ENCODE data around the gene BBX.
"Not testable (repeated sequence)": the region's sequence is repeated elsewhere in the genome, so short reads cannot be mapped to it uniquely, and the experiment has no call there.

Gene BBX

DNA sequence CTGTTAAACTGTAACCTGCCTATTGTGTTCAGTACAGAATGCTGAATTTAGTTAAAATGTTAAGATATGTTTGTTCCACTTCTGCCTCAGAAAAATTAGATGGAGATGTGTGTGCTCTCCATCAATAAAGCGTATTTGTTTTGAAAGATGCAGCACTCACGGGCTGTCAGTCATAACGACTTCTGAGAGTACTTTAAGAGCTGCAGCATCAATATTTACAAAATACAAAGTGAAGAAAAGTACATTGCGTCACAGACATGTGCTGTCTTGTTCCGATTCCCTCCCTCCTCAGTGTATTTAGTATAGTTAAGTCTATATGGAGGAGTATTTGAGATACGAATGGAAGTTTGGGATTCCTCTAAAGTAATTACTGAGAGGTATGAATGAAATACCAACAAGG lies 166.6 kb downstream of the BBX start:
- DNase-seq, result no peak

DNA sequence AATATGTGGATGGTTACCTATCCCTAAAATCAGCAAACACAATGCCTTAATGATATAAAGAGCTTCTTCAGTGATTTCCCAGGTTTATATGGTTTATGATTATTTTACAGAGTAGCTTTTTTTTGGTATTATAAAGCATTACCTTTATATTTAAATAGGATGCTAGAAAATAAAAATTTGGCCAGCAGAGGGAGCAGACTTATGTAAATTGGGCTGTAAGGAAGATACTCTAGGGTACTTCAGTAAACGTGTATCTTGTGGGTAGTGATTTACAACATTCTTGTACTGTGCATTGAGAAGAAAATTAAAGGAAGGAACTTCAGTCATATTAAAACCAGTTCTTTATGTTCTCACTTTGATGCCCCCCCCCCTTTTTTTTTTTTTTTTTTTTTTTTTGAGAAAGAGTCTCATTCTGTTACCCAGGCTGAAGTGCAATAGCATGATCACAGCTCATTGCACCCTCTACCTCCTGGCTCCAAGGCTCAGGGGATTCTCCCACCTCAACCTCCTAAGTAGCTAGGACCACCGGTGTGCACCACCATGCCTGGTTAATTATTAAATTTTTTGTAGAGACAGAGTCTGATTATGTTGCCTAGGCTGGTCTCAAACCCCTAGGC lies 167.9 kb downstream of the BBX start:
- DNase-seq, result no peak

GRCh38 chr3:107691984-107692383 lies 169.2 kb downstream of the BBX start:
- DNase-seq, result not testable (repeated sequence)

DNA sequence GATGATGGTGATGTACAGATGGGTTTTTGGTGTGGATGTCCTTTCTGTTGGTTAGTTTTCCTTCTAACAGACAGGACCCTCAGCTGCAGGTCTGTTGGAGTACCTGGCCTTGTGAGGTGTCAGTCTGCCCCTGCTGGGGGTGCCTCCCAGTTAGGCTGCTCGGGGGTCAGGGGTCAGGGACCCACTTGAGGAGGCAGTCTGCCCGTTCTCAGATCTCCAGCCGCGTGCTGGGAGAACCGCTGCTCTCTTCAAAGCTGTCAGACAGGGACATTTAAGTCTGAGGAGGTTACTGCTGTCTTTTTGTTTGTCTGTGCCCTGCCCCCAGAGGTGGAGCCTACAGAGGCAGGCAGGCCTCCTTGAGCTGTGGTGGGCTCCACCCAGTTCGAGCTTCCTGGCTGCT lies 174.6 kb downstream of the BBX start:
- DNase-seq, result not testable (repeated sequence)

DNA sequence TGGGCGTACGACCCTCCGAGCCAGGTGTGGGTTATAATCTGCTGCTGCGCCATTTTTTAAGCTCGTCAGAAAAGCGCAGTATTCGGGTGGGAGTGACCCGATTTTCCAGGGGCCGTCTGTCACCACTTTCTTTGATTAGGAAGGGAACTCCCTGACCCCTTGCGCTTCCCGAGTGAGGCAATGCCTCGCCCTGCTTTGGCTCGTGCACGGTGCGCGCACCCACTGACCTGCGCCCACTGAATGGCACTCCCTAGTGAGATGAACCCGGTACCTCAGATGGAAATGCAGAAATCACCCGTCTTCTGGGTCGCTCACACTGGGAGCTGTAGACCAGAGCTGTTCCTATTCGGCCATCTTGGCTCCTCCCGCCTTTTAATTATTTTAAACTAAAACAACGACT lies 175.1 kb downstream of the BBX start:
- not testable (repeated sequence) for DNase-seq

DNA sequence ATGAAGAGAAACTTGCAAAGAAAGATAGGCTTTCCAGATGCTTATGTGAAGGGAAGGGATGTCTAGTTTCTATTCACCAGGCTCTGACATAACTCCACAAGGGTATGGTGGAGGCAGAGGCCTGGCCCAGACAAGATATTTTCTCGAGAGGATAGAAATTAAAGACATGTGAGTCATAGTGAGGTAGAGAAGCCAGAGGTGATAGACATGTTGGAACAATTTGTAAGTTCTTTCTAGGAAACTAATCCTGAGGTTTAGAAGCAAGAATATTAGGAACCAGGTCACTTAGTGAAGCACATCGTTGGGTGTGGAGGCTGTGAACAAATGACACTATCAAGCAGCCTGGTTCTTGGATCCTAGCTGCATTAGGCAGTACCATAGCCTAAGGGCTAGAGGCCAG lies 176.9 kb downstream of the BBX start:
- DNase-seq, result no peak

GRCh38 chr3:107701299-107701698 lies 178.5 kb downstream of the BBX start:
- no peak for DNase-seq

GRCh38 chr3:107704477-107704876 lies 181.7 kb downstream of the BBX start:
- DNase-seq, result no peak

DNA sequence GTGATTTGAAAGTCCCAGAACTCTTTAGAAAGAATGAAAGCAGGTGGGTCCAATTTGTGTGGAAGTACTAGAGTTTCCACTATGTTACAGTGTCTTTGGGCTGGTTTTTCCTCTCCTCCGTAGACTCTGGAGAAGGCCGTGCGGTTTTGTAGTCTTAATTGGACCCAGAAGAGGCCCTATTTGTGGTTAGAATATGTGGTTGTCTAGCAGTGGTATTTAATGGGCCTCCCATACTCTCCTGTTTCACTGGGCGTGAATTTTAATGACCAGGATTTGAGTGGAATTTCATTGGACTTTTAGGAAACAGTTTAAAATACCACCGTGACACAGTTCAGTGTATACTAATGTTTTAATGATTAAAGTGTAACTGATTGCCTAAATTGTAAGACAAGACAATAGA lies 182.3 kb downstream of the BBX start:
- no peak for DNase-seq

DNA sequence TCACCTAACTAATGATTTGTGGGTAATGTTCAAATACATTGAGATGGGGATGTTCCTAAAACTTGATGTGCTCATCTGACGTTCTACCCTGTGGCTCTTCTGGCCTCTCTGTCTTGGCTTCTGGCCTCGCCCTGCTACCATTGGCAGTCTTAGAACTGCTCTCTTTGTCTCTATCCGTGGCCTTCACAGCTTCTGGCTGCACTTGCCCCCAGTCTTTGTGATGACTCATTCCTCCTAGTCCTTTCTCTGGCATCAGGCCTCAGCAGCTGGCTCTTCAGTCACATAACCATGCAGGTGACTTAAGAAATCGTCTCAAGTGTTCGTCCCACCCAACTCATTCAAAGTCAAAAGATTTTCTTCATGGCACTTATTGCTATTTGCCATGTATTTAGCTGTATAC lies 188.1 kb downstream of the BBX start:
- DNase-seq, result no peak

- no peak for DNase-seq
Measured at GRCh38 chr3:107716734-107717133, 194.0 kb downstream of the BBX start.

- DNase-seq, result no peak
Measured at GRCh38 chr3:107718547-107718946, 195.8 kb downstream of the BBX start.

DNA sequence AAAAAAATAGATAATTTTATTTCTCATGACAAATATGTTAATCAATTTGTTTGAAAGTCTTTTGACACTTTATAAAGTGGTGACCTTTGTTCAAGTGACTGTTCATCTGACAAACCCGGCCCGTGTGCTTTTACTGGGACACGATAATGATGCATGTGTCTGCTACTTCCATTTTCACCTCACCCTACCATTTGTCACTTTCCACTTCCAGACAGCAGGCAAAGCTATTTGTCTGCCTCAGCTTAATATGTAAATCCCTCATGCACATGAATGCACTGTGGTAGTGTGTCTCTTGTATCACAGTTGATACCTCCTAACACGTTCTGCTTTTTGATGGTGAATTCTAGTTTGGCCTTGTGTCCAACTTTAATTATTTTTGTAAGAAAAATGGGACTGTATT lies 204.3 kb downstream of the BBX start:
- DNase-seq, result no peak

GRCh38 chr3:107729686-107730085 lies 206.9 kb downstream of the BBX start:
- DNase-seq, result no peak

DNA sequence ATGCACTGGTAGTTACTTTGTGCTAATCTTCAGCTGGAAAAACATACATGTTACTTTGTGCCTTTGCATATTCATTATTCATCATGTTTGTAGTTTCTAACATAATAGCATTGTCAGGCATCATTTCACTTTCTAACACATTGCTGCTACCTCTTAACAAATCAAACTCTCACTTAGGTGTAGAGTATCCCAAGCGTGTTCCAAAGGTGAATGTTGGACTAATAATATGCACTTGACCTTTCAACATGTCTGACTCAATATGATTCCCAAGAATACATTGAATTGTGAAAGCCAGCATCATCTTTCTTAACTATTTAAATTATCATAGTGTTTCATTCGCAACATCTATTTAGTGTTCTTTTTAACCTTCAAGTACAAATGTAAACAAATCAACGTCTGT lies 211.6 kb downstream of the BBX start:
- DNase-seq, result no peak

- no peak for DNase-seq
Measured at GRCh38 chr3:107737914-107738313, 215.2 kb downstream of the BBX start.

DNA sequence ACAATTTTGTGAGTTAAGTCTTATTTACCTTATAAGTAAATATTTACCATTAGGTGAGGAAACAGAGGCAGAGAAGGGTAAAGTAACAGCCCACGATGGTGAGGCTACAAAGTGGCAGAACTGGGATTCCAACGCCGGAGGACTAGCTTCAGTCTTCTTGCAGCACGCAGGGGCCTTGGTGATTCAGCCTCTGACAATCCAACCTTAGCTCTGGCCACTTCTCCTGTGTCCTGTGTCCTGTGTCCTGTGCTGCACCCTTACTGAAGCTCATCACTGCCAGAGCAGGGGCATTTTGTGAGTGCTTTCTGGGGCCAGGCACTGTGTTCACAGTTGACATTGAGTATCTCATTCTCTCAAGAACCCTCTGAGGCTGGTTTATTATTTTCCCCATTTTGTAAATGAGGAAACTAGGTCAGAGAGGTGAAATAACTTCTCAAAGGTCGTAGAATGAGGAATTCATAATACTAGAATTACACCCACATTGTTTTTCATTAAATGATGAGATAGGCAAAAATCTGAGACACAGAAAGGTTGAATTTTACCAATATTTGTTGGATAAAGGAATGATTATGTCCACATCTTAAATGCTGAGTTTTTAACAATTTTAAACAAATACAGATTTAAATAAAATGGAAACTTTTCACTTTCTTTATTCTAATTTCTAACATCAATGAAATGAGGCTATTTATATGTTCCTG lies 215.9 kb downstream of the BBX start:
- DNase-seq, result no peak

DNA sequence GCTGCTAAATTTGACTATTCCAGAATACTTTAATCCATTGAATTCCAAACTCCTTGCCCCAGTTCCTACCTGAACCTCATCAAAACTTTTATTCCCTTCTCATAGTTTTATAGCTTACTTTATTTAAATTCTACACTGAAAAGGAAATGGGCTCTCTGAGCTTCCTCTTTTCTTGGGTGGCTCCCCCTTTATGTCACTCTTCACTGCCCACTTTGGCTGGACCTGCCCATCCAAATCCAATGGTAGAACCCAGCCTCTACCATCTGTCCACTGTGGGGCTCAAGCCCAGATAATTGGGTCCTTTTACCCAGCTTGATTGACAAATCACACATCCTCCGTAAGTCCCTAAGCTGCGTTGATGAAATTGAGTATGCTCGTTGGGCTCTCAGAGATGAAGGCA lies 216.5 kb downstream of the BBX start:
- no peak for DNase-seq

DNA sequence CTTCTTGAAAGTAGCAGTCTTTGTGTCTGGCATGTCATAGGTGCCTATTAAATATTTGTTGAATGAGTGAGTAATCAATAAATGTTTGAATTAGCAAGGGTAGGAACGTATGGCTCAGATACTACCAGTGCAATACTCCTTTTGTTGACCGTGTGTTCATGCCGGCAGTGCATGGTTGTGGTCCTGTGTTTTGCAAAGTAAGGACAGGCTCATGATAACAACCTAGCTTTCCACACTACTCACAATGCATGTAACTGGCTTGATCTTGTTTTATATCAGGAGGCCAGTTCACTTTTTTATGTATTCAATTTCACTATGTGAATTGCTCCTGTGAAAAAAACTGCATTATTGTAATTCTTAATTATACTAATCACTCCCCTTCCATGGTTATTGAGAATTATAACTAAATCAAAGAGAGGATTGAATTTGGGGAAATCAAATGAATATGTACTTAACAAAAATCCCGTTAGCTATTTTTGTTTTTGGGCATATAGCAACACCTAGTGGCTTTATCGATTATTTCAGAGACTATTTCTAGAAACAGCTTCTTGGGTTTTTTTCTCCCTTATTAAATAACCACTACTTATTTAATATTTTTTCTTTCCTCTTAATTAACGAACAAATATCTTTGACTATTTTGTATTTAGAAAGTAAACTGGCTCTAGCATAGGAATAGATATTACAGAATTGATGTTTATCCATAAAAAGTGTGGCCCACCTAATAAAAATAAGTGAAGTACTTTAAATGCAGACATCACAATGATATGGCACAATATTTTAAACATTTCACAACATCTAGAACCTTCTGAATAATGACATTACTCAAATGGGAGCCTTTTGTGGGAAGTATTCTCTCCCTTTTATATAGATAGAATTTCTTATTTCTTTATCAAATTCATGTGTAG lies 218.5 kb downstream of the BBX start:
- no peak for DNase-seq

DNA sequence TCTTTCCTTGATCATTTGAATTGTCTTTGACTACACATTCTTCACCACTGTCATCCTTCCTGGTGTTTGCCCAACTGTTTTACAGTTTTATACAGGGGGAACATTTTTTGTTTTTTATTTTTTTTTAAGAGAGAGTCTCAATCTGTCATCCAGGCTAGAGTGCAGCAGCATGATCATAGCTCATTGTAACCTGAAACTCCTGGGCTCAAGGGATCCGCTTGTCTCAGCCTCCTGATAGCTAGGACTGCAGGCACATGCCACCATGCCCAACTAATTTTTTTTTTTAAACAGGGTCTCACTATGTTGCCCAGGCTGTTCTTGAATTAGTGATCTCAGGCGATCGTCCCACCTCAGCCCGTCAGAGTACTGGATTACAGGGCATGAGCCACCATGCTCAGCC lies 222.6 kb downstream of the BBX start:
- no peak for DNase-seq

DNA sequence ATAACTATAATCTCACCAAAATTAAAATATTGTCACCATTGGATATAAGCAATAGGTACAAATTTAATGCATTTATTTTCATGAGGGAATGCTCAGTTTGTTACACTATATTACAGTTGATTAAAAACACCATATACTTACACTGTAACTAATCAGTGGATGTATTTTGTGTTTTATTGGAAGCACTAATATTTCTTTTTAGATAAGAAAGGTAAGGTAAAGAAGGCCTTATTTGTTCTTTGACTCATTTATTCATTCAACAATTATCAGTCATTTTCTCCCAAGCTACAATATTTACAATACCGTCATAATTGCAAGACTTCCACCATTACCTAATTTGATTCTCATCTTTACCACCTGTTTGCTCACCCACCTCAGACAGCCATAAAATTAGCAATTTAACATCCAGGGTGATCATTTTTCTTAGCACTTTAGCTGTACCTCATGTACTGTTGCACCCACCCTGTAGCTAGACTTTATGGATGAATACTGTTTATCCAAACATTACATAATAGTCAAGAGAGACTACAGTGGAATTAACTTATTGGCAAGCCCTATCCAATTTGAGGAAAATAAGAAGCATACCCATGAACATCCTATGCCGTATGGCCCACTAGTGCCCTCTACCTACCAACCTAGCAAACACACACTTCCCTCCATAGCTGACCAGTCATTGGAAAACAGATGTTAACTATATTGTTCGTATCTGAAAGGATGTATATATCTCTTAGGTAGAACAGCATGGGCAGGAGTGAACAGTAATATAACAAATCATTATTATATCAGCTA lies 229.6 kb downstream of the BBX start:
- no peak for DNase-seq

- DNase-seq, result no peak
Measured at GRCh38 chr3:107753494-107753893, 230.7 kb downstream of the BBX start.

GRCh38 chr3:107753976-107754375 lies 231.2 kb downstream of the BBX start:
- no peak for DNase-seq
